LNCaP clone FGC (cell line): Measurements from ENCODE around the gene HAGH.

Source experiments
- DNase-seq: peaks from one replicate; pipeline ENCODE4 v3.0.0-alpha.2; 2011; ENCODE audit warnings: low read depth
- H3K4me3 ChIP-seq: 2 replicates; pipeline ENCODE4 v1.5.1; 2011; ENCODE audit warnings: mild to moderate bottlenecking, low read depth, low read length, control low read depth
- CTCF ChIP-seq: IDR thresholded peaks from 2 replicates; pipeline ENCODE4 v1.5.1; 2012; ENCODE audit warnings: mild to moderate bottlenecking; ENCODE audit not compliant: control insufficient read depth, insufficient read depth; ENCODE audit errors: extremely low read depth

Gene HAGH

GRCh38 chr16:1831186-1832075 is 4.8 kb upstream of the HAGH start:
- no peak for DNase-seq
- H3K4me3 ChIP-seq = no peak overlapping the region
- TF ChIP-seq CTCF = no peak

- no peak overlapping the region for H3K4me3 ChIP-seq
- no peak for DNase-seq
- no peak for TF ChIP-seq CTCF
Measured at GRCh38 chr16:1830213-1830612, 3.6 kb upstream of the HAGH start.

- no peak for TF ChIP-seq CTCF
- no peak for DNase-seq
- H3K4me3 ChIP-seq = peak overlapping the region; percentile 72
Measured at GRCh38 chr16:1828645-1829410, 2.2 kb upstream of the HAGH start.

GRCh38 chr16:1825864-1826690 is 548 bp downstream of the HAGH start:
- TF ChIP-seq CTCF = no peak
- H3K4me3 ChIP-seq = peak overlapping the region; percentile 72
- DNase-seq = no peak

GRCh38 chr16:1825381-1825863 is 1.2 kb downstream of the HAGH start:
- DNase-seq = no peak
- no peak for TF ChIP-seq CTCF
- H3K4me3 ChIP-seq = peak overlapping the region; percentile 72

GRCh38 chr16:1823821-1824220 is 2.8 kb downstream of the HAGH start:
- H3K4me3 ChIP-seq = no peak overlapping the region
- DNase-seq = no peak
- 0 out of 2 replicates have a peak, but pooled peaks have one; percentile 4 for TF ChIP-seq CTCF
